HFF-Myc (cell line): ENCODE data around the gene PDP2.

Experiments
- DNase-seq: peaks from one replicate; pipeline ENCODE4 v3.0.0-alpha.2; 2011; ENCODE audit warnings: low read depth; ENCODE audit errors: extremely low read depth
- H3K4me3 ChIP-seq: replicated peaks from 2 replicates; pipeline ENCODE4 v1.5.1; 2011; ENCODE audit warnings: low read depth, mild to moderate bottlenecking, control low read depth, low read length
- TF ChIP-seq, protein P1 (sequence below): IDR thresholded peaks from 2 replicates; pipeline ENCODE4 v1.5.1; 2012; ENCODE audit warnings: mild to moderate bottlenecking, low read depth, low read length, control low read depth; ENCODE audit errors: missing control alignments

Gene PDP2

GRCh38 chr16:66898207-66898606, 17.9 kb downstream of the PDP2 start:
- no peak overlapping the region for H3K4me3 ChIP-seq
- TF ChIP-seq, protein P1, sequence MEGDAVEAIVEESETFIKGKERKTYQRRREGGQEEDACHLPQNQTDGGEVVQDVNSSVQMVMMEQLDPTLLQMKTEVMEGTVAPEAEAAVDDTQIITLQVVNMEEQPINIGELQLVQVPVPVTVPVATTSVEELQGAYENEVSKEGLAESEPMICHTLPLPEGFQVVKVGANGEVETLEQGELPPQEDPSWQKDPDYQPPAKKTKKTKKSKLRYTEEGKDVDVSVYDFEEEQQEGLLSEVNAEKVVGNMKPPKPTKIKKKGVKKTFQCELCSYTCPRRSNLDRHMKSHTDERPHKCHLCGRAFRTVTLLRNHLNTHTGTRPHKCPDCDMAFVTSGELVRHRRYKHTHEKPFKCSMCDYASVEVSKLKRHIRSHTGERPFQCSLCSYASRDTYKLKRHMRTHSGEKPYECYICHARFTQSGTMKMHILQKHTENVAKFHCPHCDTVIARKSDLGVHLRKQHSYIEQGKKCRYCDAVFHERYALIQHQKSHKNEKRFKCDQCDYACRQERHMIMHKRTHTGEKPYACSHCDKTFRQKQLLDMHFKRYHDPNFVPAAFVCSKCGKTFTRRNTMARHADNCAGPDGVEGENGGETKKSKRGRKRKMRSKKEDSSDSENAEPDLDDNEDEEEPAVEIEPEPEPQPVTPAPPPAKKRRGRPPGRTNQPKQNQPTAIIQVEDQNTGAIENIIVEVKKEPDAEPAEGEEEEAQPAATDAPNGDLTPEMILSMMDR, result no peak
- no peak for DNase-seq

DNA sequence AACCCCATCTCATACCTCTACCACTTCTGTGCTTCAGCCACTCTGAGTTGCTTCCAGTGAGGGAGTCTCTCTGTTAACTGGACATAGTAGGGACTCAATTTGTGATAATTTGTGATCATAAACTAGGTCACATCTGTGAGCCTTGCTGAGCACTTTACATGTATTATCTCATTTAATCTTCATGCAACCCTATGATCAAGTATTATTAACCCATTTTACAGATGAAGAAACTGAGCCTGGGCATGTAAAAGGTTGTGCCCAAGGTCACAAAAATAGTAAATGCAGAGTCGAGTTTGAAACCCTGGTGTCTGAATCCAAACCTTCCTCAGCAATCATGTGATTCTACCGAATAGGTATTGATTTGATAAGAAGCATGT, 18.6 kb downstream of the PDP2 start:
- TF ChIP-seq, protein P1, result no peak
- no peak overlapping the region for H3K4me3 ChIP-seq
- no peak for DNase-seq

DNA sequence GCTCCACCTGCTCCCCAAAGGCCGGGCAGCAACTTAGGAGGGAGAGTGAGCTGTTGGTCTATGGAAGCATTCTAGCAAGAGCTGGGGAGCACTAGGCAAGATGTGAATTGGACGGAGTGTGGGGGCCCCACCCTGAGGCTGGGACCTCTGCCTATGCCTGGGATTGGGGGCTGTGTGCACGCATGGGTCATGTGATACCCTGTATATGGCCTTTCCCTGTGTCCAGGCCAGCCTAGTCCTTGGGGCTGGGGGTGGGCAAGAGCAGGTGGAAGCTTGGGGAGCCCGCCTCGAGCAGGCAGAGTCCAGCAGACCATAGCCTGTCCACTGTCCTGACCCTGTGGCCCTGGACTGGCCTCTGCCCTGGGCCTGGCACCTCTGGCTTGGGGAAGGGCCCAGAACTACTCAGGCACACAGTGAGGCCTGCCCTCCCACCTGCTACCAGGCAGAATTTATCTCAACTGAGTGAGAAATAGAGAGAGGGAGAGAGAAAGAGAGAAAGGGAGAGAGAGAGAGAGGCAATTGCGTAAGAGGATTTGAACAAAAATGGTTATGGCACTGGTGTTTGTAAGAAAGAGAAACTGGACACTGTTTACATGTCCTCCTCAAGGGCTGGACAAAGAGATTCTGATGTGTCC, 19.1 kb downstream of the PDP2 start:
- TF ChIP-seq, protein P1, result no peak
- H3K4me3 ChIP-seq, result no peak overlapping the region
- DNase-seq, result no peak

DNA sequence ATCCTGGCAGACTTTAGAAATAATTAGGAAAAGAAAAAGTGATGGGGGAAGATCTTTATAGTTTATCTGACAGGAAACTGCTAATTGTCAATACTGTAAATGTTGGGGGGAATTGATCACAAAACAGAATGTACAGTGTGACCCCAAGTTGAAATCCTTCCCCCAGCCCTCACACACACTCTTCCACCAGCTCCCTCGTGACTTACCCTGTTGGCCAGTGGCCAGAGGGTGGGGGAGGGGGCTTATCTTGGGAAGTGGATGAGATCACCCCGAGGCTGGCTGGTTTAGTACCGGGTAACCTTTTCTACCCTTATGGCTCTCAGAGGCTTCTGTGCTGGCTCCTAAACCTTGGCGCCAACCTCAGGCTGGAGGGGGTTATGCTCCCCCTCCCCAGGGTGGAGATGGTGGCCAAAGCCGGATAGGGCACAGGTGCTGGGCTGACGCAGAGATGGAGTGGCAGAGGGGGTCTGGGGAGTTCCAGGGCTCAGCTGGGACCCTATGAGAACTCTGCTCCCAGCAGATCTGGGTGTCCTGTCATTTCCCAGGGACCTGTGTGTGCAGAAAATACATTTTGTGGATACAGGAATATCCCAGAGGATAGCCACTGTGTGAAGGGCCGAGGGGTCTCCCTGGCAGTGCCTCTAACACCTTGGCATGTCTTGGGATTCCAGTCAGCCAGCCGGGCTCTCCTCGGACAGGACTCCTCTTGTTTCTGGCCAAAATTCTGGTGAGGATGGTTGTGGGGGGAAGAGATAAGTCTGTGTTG, 19.8 kb downstream of the PDP2 start:
- TF ChIP-seq, protein P1, result no peak
- no peak overlapping the region for H3K4me3 ChIP-seq
- DNase-seq, result no peak

DNA sequence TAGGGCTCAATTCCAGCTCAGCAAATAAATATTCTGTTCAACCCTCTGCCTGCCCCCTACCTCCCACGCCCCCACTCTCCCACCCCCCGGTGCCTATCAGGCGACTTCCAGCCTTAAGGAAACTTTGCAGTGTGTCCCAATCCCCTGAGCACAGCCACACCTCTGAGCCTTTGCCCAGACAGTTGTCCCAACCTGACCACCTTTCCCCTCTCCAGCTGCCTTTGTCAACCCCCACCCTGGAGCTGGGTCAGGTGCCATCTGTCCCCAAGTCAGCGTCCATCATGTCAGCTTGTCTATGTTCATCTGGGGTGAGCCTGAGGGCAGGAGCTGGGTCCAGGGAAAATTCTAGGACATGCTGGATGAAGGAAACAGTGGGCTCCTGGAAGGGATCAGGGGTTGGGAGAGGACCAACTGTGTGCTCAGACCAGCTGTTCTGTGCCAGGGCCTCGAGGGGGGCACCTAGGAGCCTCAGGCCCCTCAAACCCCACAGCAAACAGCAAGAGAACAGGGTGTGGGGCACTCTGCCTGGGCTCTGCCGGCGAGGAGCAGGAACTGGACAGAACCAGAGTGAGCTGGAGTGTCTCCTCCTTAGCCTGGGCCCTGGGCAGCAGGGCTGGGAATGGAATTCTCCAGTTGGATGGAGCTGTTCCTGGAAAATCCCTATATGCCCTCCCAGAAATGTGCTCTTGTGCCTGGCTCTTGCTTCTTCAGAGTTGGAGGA, 20.6 kb downstream of the PDP2 start:
- TF ChIP-seq, protein P1, result no peak
- no peak overlapping the region for H3K4me3 ChIP-seq
- DNase-seq, result no peak

DNA sequence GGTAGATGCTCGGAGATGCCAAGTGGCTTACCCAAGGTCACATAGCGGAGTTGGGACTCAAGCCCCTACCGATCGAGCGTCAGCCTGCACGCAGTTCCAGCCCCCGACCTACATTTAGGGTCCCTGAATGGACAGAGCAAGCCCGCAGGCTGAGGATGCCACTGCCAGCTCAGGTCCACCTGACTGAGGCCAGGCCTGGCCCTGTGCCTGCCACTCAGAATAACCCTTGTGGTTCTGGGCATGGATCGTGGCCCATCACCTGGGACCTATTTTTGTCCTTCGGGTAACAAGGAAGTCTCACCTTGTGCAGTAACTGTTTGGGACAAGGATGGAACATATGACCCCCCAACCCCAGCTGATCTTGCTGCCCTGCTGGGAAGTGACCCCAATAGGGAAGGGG, 21.3 kb downstream of the PDP2 start:
- H3K4me3 ChIP-seq, result no peak overlapping the region
- TF ChIP-seq, protein P1, result no peak
- DNase-seq, result no peak
